MM.1S (cell line): ENCODE results near the gene HEATR3.

ENCODE experiments used
- DNase-seq: peaks from one replicate; pipeline ENCODE4 v3.0.0-alpha.2; 2015
- H2AFZ ChIP-seq: fragments of 300-600 bp; sonication (generic); 2 replicates; pipeline ENCODE4 v1.6.0; 2016; ENCODE audit warnings: antibody characterized with exemption, low read length
- H3F3A ChIP-seq: fragments of 300-600 bp; sonication (generic); 2 replicates; pipeline ENCODE4 v1.6.1; 2016; ENCODE audit warnings: mild to moderate bottlenecking, antibody characterized with exemption, low read length, moderate library complexity, mixed read lengths; ENCODE audit not compliant: insufficient read depth
- H3K27ac ChIP-seq: fragments of 300-600 bp; sonication (generic); 2 replicates; pipeline ENCODE4 v1.5.1; 2016; ENCODE audit warnings: mild to moderate bottlenecking, low read length
- H3K27me3 ChIP-seq: fragments of 300-600 bp; sonication (generic); replicated peaks from 2 replicates; pipeline ENCODE4 v1.6.0; 2016; ENCODE audit warnings: low read length; ENCODE audit not compliant: insufficient read depth
- H3K36me3 ChIP-seq: fragments of 300-600 bp; sonication (generic); replicated peaks from 2 replicates; pipeline ENCODE4 v1.6.1; 2016; ENCODE audit warnings: mild to moderate bottlenecking, low read length, mixed read lengths; ENCODE audit not compliant: insufficient read depth
- H3K4me1 ChIP-seq: fragments of 300-600 bp; sonication (generic); 2 replicates; pipeline ENCODE4 v1.6.1; 2016; ENCODE audit warnings: low read length, mixed read lengths
- H3K4me2 ChIP-seq: fragments of 300-600 bp; sonication (generic); 2 replicates; pipeline ENCODE4 v1.6.0; 2016; ENCODE audit warnings: low read depth, low read length
- H3K4me3 ChIP-seq: fragments of 300-600 bp; sonication (generic); 2 replicates; pipeline ENCODE4 v1.5.1; 2016; ENCODE audit warnings: low read length, mixed read lengths
- H3K79me2 ChIP-seq: fragments of 300-600 bp; sonication (generic); 2 replicates; pipeline ENCODE4 v1.6.1; 2016; ENCODE audit warnings: mixed run types, low read length, mixed read lengths
- H3K9ac ChIP-seq: fragments of 300-600 bp; sonication (generic); 2 replicates; pipeline ENCODE4 v1.6.1; 2016; ENCODE audit warnings: low read length, mixed read lengths
- H3K9me2 ChIP-seq: fragments of 300-600 bp; sonication (generic); replicated peaks from 2 replicates; pipeline ENCODE4 v1.6.1; 2016; ENCODE audit warnings: mild to moderate bottlenecking, low read length, mixed read lengths; ENCODE audit not compliant: insufficient read depth
- H3K9me3 ChIP-seq: fragments of 300-600 bp; sonication (generic); replicated peaks from 2 replicates; pipeline ENCODE4 v1.6.1; 2016; ENCODE audit warnings: mild to moderate bottlenecking, low read length, mixed read lengths; ENCODE audit not compliant: insufficient read depth
- H4K20me1 ChIP-seq: fragments of 300-600 bp; sonication (generic); 2 replicates; pipeline ENCODE4 v1.6.1; 2016; ENCODE audit warnings: mild to moderate bottlenecking, low read length, moderate library complexity, mixed read lengths; ENCODE audit not compliant: insufficient read depth
- EZH2 ChIP-seq: fragments of 300-600 bp; sonication (generic); optimal IDR thresholded peaks from 2 replicates; pipeline ENCODE3; 2017; ENCODE audit warnings: low read depth, mild to moderate bottlenecking, antibody characterized with exemption, low read length, mixed read lengths
- EZH2phosphoT487 ChIP-seq: fragments of 300-600 bp; sonication (generic); IDR thresholded peaks from 2 replicates; pipeline ENCODE4 v1.6.1; 2018; ENCODE audit warnings: antibody characterized with exemption, low read length
- TF ChIP-seq, protein P1 (sequence below): fragments of 300-600 bp; sonication (generic); IDR thresholded peaks from 2 replicates; pipeline ENCODE4 v1.5.1; 2016; ENCODE audit warnings: antibody characterized with exemption, low read length, mixed read lengths

Gene HEATR3

DNA sequence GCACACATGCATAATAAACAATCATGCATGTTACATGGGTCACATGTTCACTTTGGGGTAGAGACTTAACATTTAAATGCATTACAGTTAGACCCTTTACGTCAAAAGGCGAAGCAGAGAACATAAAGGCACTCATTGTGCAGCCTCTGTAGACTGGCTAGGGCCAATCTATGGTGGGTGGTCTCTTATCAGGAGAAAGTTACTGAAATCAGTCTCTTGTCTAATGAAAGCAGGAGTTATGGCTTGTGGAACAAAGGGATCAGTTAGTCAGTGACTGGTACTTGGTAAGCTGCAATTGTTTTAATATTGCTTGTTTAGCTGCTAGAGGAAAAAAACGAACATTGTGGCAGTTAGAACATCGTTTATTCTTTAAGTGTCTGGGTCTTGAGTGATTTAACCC is 42.1 kb upstream of the HEATR3 start:
- no peak for DNase-seq
- Histone ChIP-seq H3K79me2 (peaks cover 29% of the 10 kb centered on the region), H3K9me3 (no peaks in the 10 kb centered on the region), H3K27ac (no peak overlapping the region), H4K20me1 (no peaks in the 10 kb centered on the region), H2AFZ (no peak overlapping the region), H3K9me2 (no peaks in the 10 kb centered on the region), H3K4me2 (no peak overlapping the region), H3K27me3 (no peaks in the 10 kb centered on the region), H3K36me3 (no peaks in the 10 kb centered on the region; the same call in 1 of the 2 replicates), H3K4me1 (0 out of 2 replicates have a peak, but pooled peaks cover 4% of the 10 kb centered on the region), H3K4me3 (no peak overlapping the region), H3K9ac (no peak overlapping the region), H3F3A (no peaks in the 10 kb centered on the region)
- no peak for TF ChIP-seq EZH2
- TF ChIP-seq EZH2phosphoT487 = no peak
- TF ChIP-seq, protein P1, sequence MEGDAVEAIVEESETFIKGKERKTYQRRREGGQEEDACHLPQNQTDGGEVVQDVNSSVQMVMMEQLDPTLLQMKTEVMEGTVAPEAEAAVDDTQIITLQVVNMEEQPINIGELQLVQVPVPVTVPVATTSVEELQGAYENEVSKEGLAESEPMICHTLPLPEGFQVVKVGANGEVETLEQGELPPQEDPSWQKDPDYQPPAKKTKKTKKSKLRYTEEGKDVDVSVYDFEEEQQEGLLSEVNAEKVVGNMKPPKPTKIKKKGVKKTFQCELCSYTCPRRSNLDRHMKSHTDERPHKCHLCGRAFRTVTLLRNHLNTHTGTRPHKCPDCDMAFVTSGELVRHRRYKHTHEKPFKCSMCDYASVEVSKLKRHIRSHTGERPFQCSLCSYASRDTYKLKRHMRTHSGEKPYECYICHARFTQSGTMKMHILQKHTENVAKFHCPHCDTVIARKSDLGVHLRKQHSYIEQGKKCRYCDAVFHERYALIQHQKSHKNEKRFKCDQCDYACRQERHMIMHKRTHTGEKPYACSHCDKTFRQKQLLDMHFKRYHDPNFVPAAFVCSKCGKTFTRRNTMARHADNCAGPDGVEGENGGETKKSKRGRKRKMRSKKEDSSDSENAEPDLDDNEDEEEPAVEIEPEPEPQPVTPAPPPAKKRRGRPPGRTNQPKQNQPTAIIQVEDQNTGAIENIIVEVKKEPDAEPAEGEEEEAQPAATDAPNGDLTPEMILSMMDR = no peak

DNA sequence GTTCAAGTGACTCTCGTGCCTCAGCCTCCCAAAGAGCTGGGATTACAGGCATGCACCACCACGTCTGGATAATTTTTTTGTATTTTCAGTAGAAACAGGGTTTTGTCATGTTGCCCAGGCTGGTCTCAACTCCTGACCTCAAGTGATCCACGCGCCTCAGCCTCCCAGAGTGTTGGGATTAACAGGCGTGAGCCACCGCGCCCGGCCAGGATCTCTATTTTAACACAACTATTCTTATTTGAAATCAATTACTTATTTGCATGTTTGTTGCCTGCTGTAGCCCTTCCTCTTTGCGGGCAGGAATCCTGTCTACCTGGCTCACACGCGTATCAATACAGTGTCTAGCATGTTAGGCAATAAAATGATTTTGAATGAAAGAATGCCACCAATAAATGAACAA is 41.6 kb upstream of the HEATR3 start:
- H4K20me1 ChIP-seq = no peaks in the 10 kb centered on the region
- no peaks in the 10 kb centered on the region for H3F3A ChIP-seq
- H3K9me3 ChIP-seq = no peaks in the 10 kb centered on the region
- no peak for DNase-seq
- peak overlapping the region; percentile 4; the same call in 1 of the 2 replicates for H3K9ac ChIP-seq
- peak overlapping the region; percentile 39; the same call in 1 of the 2 replicates for H3K4me3 ChIP-seq
- peak overlapping the region; percentile 62 for H3K4me2 ChIP-seq
- no peak for TF ChIP-seq EZH2
- TF ChIP-seq, protein P1 = no peak
- no peak for TF ChIP-seq EZH2phosphoT487
- H3K4me1 ChIP-seq = 0 out of 2 replicates have a peak, but pooled peaks cover 4% of the 10 kb centered on the region
- H3K79me2 ChIP-seq = peaks cover 32% of the 10 kb centered on the region
- no peak overlapping the region for H3K27ac ChIP-seq
- H3K36me3 ChIP-seq = no peaks in the 10 kb centered on the region; the same call in 1 of the 2 replicates
- H2AFZ ChIP-seq = peak overlapping the region; percentile 63
- H3K27me3 ChIP-seq = no peaks in the 10 kb centered on the region
- H3K9me2 ChIP-seq = no peaks in the 10 kb centered on the region

DNA sequence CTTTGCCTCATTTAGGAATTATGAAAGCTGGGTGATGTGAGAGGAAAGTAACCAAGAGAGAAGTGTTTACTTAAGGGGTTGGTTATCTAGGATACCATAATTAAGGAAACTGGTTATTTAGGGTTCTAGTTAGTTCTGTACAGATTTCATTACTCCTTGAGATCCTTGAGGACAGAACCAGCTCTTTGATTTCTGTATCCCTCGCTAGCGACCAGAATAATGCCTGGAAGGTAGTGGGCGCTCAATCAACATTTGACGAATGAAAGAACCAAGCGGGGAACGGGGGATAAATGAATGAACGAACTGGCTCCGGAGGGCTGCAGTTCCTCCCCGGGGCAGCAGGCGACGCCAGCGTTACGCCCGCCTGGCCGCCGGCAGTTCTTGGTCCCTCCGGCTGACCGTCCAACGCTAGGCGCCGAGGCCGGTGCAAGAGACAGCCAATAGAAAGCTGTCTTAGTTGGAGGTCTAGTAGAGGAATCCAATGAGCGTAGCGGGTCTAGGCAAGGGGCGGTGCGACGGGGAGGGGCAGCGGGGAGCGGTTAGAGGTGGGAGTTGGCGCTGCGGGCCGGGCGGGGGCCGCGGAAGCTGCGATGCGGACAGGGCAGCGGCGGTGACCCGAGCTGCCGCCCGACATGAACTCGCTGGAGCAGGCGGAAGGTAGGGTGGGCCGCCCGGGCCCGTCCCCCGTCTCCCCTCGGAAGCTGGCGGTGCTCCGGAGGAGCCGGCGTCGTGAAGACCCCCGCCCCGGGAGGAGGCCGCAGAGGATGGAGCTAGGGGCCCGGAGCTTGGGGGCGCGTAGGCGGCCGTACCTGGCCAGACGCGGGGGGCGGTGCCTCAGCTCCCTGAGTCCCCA is 40.9 kb upstream of the HEATR3 start, which contains the start of gene CNEP1R1:
Gene CNEP1R1 (plus strand): TSS at position 542 of the 853 bp plus-strand sequence. CDS start 91 bp downstream, at position 633.
- Histone ChIP-seq H3K9me3 (no peaks in the 10 kb centered on the region), H3K36me3 (no peaks in the 10 kb centered on the region; the same call in 1 of the 2 replicates), H3K27ac (no peak within 1 kb of the TSS; the same call in 1 of the 2 replicates), H3K9ac (peak within 1 kb of the TSS; percentile 80), H4K20me1 (no peaks in the 10 kb centered on the region), H2AFZ (peak within 1 kb of the TSS; percentile 97), H3K79me2 (peaks cover 32% of the 10 kb centered on the region), H3K4me3 (peak within 1 kb of the TSS; percentile 81), H3K4me2 (peak within 1 kb of the TSS; percentile 72), H3K4me1 (0 out of 2 replicates have a peak, but pooled peaks cover 4% of the 10 kb centered on the region), H3K9me2 (no peaks in the 10 kb centered on the region), H3F3A (no peaks in the 10 kb centered on the region), H3K27me3 (no peaks in the 10 kb centered on the region)
- DNase-seq = peak; percentile 96
- no peak for TF ChIP-seq EZH2phosphoT487
- TF ChIP-seq, protein P1 = peak; percentile 99
